ENCODE measurements around the gene CTCFL.
A peak's percentile ranks its signal among the peaks of the same experiment; 100 is the strongest.
"Not testable (repeated sequence)": the region's sequence is repeated elsewhere in the genome, so short reads cannot be mapped to it uniquely, and the experiment has no call there.

The CTCFL gene

DNA sequence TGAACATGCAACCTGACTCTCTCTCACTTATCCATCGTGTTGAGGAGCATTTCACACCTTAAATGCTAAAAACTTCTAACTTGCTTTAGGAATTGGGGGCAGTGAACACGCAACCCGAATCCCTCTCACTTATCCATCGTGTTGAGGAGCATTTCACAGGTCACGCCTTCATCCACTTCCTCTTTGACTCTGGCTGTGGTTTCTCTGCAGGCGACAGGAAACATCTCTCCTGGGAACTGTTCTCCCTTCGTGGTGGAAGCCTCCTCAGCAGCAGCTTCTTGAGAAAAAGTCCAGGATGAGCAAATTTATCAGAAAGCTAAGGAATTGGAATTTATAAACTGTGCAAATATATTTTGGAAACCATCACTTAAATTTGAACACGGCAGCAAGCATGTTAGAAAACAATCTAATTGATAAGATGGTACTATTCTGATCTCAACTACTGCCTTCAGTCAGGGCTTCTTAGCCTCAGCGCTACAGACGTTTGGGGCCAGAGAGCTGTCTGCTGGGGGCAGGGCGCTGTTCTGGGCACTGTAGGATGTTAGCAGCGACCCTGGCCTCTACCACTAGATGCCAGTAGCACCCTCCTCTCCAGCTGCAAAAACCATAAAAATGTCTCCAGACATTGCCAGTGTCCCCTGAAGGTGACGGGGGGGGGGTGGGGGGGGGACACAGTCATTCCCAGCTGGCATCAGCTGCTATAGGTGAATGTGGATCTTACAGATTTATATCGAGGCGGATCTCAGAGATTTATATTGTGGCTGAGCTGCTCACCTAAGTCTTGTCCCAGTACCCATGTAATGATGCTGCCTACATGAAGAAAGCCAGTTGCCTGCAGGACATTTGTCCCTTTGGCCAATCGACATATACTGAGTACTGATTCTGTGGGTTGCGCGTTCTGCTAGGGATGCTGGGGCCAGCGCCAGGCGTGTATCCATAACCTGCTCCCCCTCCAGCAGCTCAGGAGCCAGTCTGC, 26.2 kb downstream of the CTCFL start:
- WGBS, 2 experiments, result 52% methylated on average over 19 to 20 of the region's 20 CpGs
- H3K9me3 ChIP-seq (ENCODE audit: control insufficient read depth, low read length), result no peaks in the 10 kb centered on the region

DNA sequence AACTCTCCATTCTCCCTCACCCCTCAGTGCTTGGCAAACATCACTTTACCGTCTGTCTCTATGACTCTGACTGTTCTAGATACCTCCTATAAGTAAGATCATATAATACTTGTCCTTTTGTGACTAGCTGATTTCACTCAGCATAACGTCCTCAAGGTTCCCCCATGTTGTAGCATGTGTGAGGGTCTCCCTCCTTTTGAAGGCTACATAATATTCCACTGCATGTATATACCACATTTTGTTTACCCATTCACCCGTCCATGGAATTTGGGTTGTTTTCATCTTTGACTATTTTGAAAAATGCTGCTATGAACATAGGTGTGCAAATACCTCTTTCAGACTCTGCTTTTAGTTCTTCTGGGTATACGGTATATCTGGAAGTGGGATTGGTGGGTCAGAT, 28.3 kb downstream of the CTCFL start:
- 97 to 100% methylated on average over 3 to 4 of the region's 4 CpGs for WGBS, 2 experiments
- H3K36me3 ChIP-seq (ENCODE audit: control insufficient read depth, insufficient read depth, low read length), result no peaks in the 10 kb centered on the region
- no peaks in the 10 kb centered on the region for H3K27me3 ChIP-seq (ENCODE audit: control insufficient read depth, insufficient read depth, low read length, poor library complexity, severe bottlenecking)
- no peak overlapping the region for H3K27ac ChIP-seq (ENCODE audit: insufficient read depth, low read depth, low read length, poor library complexity, severe bottlenecking)
- H3K4me1 ChIP-seq (ENCODE audit: control insufficient read depth, insufficient read depth, low read length), result peaks cover 22% of the 10 kb centered on the region
- no peak overlapping the region for H3K4me3 ChIP-seq (ENCODE audit: insufficient read depth, low read depth, low read length)
- H3K9me3 ChIP-seq (ENCODE audit: control insufficient read depth, low read length), result no peaks in the 10 kb centered on the region

More for the DNA sequence above, 26.2 kb downstream of the CTCFL start:
- peaks cover 17% of the 10 kb centered on the region for H3K4me1 ChIP-seq (ENCODE audit: control insufficient read depth, insufficient read depth, low read length)
- no peaks in the 10 kb centered on the region for H3K36me3 ChIP-seq (ENCODE audit: control insufficient read depth, insufficient read depth, low read length)
- no peaks in the 10 kb centered on the region for H3K27me3 ChIP-seq (ENCODE audit: control insufficient read depth, insufficient read depth, low read length, poor library complexity, severe bottlenecking)
- no peak overlapping the region for H3K4me3 ChIP-seq (ENCODE audit: insufficient read depth, low read depth, low read length)
- no peak overlapping the region for H3K27ac ChIP-seq (ENCODE audit: insufficient read depth, low read depth, low read length, poor library complexity, severe bottlenecking)

GRCh38 chr20:57495978-57496377, 29.0 kb downstream of the CTCFL start:
- H3K4me3 ChIP-seq (ENCODE audit: insufficient read depth, low read depth, low read length), result no peak overlapping the region
- H3K27me3 ChIP-seq (ENCODE audit: control insufficient read depth, insufficient read depth, low read length, poor library complexity, severe bottlenecking), result no peaks in the 10 kb centered on the region
- no peaks in the 10 kb centered on the region for H3K9me3 ChIP-seq (ENCODE audit: control insufficient read depth, low read length)
- H3K4me1 ChIP-seq (ENCODE audit: control insufficient read depth, insufficient read depth, low read length), result peaks cover 20% of the 10 kb centered on the region
- no peak overlapping the region for H3K27ac ChIP-seq (ENCODE audit: insufficient read depth, low read depth, low read length, poor library complexity, severe bottlenecking)
- WGBS, 2 experiments, result 80% methylated on average over 11 of the region's 11 CpGs
- H3K36me3 ChIP-seq (ENCODE audit: control insufficient read depth, insufficient read depth, low read length), result no peaks in the 10 kb centered on the region

DNA sequence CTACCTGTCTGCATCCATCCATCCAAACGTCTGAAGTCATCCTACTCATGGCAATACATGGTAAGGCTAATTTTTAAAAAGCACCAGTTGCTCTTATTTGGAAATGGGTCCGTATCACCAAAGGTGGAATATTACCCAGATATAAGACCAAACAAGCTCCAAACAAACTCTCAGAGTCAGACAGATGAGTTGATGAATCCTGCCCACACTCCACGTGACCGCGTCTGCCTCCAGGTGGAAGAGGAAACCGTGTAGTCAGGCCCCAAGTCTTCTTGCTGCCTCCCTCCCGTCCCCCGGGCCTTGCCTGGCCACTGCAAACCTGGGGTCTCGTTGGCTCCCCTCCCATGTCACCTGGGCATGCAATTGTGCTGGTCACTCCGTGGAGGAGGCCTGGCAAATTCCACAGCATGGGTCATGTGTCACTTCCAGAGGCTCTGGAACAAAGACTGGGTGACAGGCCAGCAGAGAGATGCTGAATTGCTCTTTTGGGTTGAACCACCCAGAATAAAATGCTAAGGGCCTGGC, 31.8 kb downstream of the CTCFL start:
- 71 to 72% methylated on average over 10 of the region's 10 CpGs for WGBS, 2 experiments
- H3K36me3 ChIP-seq (ENCODE audit: control insufficient read depth, insufficient read depth, low read length), result no peaks in the 10 kb centered on the region
- H3K27ac ChIP-seq (ENCODE audit: insufficient read depth, low read depth, low read length, poor library complexity, severe bottlenecking), result peak overlapping the region; percentile 5
- H3K4me1 ChIP-seq (ENCODE audit: control insufficient read depth, insufficient read depth, low read length), result peaks cover 12% of the 10 kb centered on the region
- no peaks in the 10 kb centered on the region for H3K9me3 ChIP-seq (ENCODE audit: control insufficient read depth, low read length)
- H3K4me3 ChIP-seq (ENCODE audit: insufficient read depth, low read depth, low read length), result no peak overlapping the region
- H3K27me3 ChIP-seq (ENCODE audit: control insufficient read depth, insufficient read depth, low read length, poor library complexity, severe bottlenecking), result no peaks in the 10 kb centered on the region

DNA sequence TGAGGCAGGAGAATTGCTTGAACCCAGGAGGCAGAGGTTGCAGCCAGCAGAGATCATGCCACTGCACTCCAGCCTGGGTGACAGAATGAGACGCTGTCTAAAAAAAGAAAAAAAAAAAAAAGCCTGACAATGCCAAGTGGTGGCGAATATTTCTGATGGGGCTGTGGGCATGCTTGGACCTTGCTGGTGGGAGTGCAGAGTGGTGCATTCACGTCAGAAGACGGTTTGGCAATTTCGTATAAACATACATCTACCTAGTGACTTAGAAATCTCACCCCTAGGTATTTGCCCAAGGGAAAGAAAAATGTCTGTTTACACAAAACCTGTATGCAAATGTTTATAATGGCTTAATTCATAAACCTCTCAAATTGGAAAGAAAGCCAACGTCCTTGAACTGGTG, 33.6 kb downstream of the CTCFL start:
- H3K36me3 ChIP-seq (ENCODE audit: control insufficient read depth, insufficient read depth, low read length), result no peaks in the 10 kb centered on the region
- WGBS, 2 experiments, result 83 to 86% methylated on average over 6 of the region's 6 CpGs

GRCh38 chr20:57488277-57488676, 36.7 kb downstream of the CTCFL start:
- not testable (repeated sequence) for H3K9me3 ChIP-seq (ENCODE audit: control insufficient read depth, low read length); H3K4me3 ChIP-seq (ENCODE audit: insufficient read depth, low read depth, low read length); H3K27ac ChIP-seq (ENCODE audit: insufficient read depth, low read depth, low read length, poor library complexity, severe bottlenecking); H3K36me3 ChIP-seq (ENCODE audit: control insufficient read depth, insufficient read depth, low read length); H3K27me3 ChIP-seq (ENCODE audit: control insufficient read depth, insufficient read depth, low read length, poor library complexity, severe bottlenecking)
- H3K4me1 ChIP-seq (ENCODE audit: control insufficient read depth, insufficient read depth, low read length), result peaks cover 11% of the 10 kb centered on the region
- WGBS, 2 experiments, result 92 to 95% methylated on average over 5 of the region's 5 CpGs

More for the DNA sequence above, 33.6 kb downstream of the CTCFL start:
- Histone ChIP-seq H3K4me1 (ENCODE audit: control insufficient read depth, insufficient read depth, low read length) (peaks cover 12% of the 10 kb centered on the region), H3K27ac (ENCODE audit: insufficient read depth, low read depth, low read length, poor library complexity, severe bottlenecking) (no peak overlapping the region), H3K9me3 (ENCODE audit: control insufficient read depth, low read length) (no peaks in the 10 kb centered on the region), H3K4me3 (ENCODE audit: insufficient read depth, low read depth, low read length) (no peak overlapping the region), H3K27me3 (ENCODE audit: control insufficient read depth, insufficient read depth, low read length, poor library complexity, severe bottlenecking) (no peaks in the 10 kb centered on the region)

GRCh38 chr20:57485770-57486169, 39.2 kb downstream of the CTCFL start:
- Histone ChIP-seq H3K4me1 (ENCODE audit: control insufficient read depth, insufficient read depth, low read length) (peaks cover 5% of the 10 kb centered on the region), H3K27me3 (ENCODE audit: control insufficient read depth, insufficient read depth, low read length, poor library complexity, severe bottlenecking) (no peaks in the 10 kb centered on the region), H3K4me3 (ENCODE audit: insufficient read depth, low read depth, low read length) (no peak overlapping the region), H3K9me3 (ENCODE audit: control insufficient read depth, low read length) (no peaks in the 10 kb centered on the region), H3K27ac (ENCODE audit: insufficient read depth, low read depth, low read length, poor library complexity, severe bottlenecking) (no peak overlapping the region), H3K36me3 (ENCODE audit: control insufficient read depth, insufficient read depth, low read length) (no peaks in the 10 kb centered on the region)
- 67% methylated on average over 1 of the region's 1 CpG; no CpG with 5 or more reads in 1 of the 2 experiments for WGBS, 2 experiments

- Histone ChIP-seq H3K4me1 (ENCODE audit: control insufficient read depth, insufficient read depth, low read length) (peaks cover 5% of the 10 kb centered on the region), H3K27ac (ENCODE audit: insufficient read depth, low read depth, low read length, poor library complexity, severe bottlenecking) (no peak overlapping the region), H3K4me3 (ENCODE audit: insufficient read depth, low read depth, low read length) (no peak overlapping the region), H3K9me3 (ENCODE audit: control insufficient read depth, low read length) (no peaks in the 10 kb centered on the region), H3K36me3 (ENCODE audit: control insufficient read depth, insufficient read depth, low read length) (no peaks in the 10 kb centered on the region), H3K27me3 (ENCODE audit: control insufficient read depth, insufficient read depth, low read length, poor library complexity, severe bottlenecking) (no peaks in the 10 kb centered on the region)
- WGBS, 2 experiments, result 87 to 88% methylated on average over 8 of the region's 8 CpGs
These were observed 40.2 kb downstream of the CTCFL start for GRCh38 chr20:57484772-57485171.

- H3K4me1 ChIP-seq (ENCODE audit: control insufficient read depth, insufficient read depth, low read length), result peaks cover 5% of the 10 kb centered on the region
- no peaks in the 10 kb centered on the region for H3K27me3 ChIP-seq (ENCODE audit: control insufficient read depth, insufficient read depth, low read length, poor library complexity, severe bottlenecking)
- no peaks in the 10 kb centered on the region for H3K9me3 ChIP-seq (ENCODE audit: control insufficient read depth, low read length)
- H3K4me3 ChIP-seq (ENCODE audit: insufficient read depth, low read depth, low read length), result no peak overlapping the region
- no peak overlapping the region for H3K27ac ChIP-seq (ENCODE audit: insufficient read depth, low read depth, low read length, poor library complexity, severe bottlenecking)
- WGBS, 2 experiments, result 90 to 91% methylated on average over 19 of the region's 19 CpGs
- H3K36me3 ChIP-seq (ENCODE audit: control insufficient read depth, insufficient read depth, low read length), result no peaks in the 10 kb centered on the region
These were observed 41.5 kb downstream of the CTCFL start for GRCh38 chr20:57483287-57484050.

DNA sequence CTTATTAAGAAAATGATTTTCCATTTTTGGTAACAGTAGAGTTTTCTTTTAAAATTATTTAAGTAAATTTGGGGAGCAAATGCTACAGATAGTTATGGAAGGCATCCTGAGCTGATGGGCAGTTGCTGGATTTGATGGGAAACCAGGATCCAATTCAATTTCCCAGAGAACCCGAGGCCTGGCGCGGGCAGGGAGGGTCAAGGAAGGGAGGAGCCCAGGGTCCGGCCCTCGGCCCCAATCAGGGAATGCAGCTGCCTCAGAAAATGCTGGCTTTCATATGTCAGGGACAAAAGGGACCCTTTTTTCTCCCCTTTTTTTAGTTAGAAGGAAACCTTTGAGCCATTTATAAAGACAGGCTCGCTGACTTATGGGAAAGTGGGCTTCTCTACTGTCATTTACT, 42.1 kb downstream of the CTCFL start:
- 87 to 90% methylated on average over 6 of the region's 6 CpGs for WGBS, 2 experiments
- Histone ChIP-seq H3K36me3 (ENCODE audit: control insufficient read depth, insufficient read depth, low read length) (no peaks in the 10 kb centered on the region), H3K9me3 (ENCODE audit: control insufficient read depth, low read length) (no peaks in the 10 kb centered on the region), H3K27me3 (ENCODE audit: control insufficient read depth, insufficient read depth, low read length, poor library complexity, severe bottlenecking) (no peaks in the 10 kb centered on the region), H3K4me3 (ENCODE audit: insufficient read depth, low read depth, low read length) (no peak overlapping the region), H3K27ac (ENCODE audit: insufficient read depth, low read depth, low read length, poor library complexity, severe bottlenecking) (no peak overlapping the region), H3K4me1 (ENCODE audit: control insufficient read depth, insufficient read depth, low read length) (peaks cover 5% of the 10 kb centered on the region)

Measured in ectodermal cell (in vitro differentiated cells).